Tibial artery (tissue), 4 donors: Measurements from ENCODE around the gene RPTOR.
A peak's percentile ranks its signal among the peaks of the same experiment; 100 is the strongest.

ENCODE experiments used
- DNase-seq, 2 donors: peaks; one replicate each; pipeline ENCODE4 v3.0.0-alpha.2; 2019
- H3K27ac ChIP-seq, 2 donors: fragments of 200-600 bp; sonication (generic) in 1 of 2; 1 replicate in 1 of 2; 2 replicates in 1 of 2; pipeline ENCODE4 v1.5.1; 2018 to 2019; ENCODE audit warnings: mild to moderate bottlenecking in 1 of 2
- H3K27me3 ChIP-seq, 2 donors: fragments of 200-600 bp; sonication (generic) in 1 of 2; one replicate each; pipeline versions ENCODE4 v1.5.1 to v1.6.0; 2016 to 2019
- H3K36me3 ChIP-seq, 3 donors: fragments of 200-600 bp; sonication (generic) in 2 of 3; one replicate each; pipeline ENCODE4 v1.5.1; 2016 to 2019; ENCODE audit warnings: mild to moderate bottlenecking in 2 of 3
- H3K4me1 ChIP-seq, 4 donors: fragments of 200-600 bp; sonication (generic) in 2 of 4; 1 replicate in 3 of 4; 2 replicates in 1 of 4; pipeline ENCODE4 v1.5.1; 2016 to 2019
- H3K4me3 ChIP-seq, 2 donors: fragments of 200-600 bp; sonication (generic) in 1 of 2; 1 replicate in 1 of 2; 2 replicates in 1 of 2; pipeline ENCODE4 v1.5.1; 2018 to 2019; ENCODE audit warnings: mild to moderate bottlenecking in 2 of 2
- H3K9me3 ChIP-seq, 3 donors: fragments of 200-600 bp; sonication (generic) in 1 of 3; one replicate each; pipeline ENCODE4 v1.5.1; 2016 to 2019
- CTCF ChIP-seq, 2 experiments: fragments of 200-600 bp in 1 of 2; fragments of 450-650 bp in 1 of 2; IDR thresholded peaks; one replicate each; pipeline ENCODE4 v1.5.1; 2017 to 2019; ENCODE audit warnings: antibody characterized with exemption in 2 of 2, mild to moderate bottlenecking in 1 of 2, moderate library complexity in 1 of 2
- intact Hi-C: fragments of 100-400 bp; cut with DNase I; formaldehyde crosslinking; loops from one replicate; pipeline ENCODE4 v1.15.0; 2023; ENCODE audit warnings: low total_unique reads

RPTOR gene

GRCh38 chr17:80950466-80951120, 406.0 kb downstream of the RPTOR start:
- Histone ChIP-seq H3K27ac (peak overlapping the region; percentile 70 to 81), H3K4me3 (no peak overlapping the region), H3K27me3 (no peaks in the 10 kb centered on the region), H3K9me3 (no peaks in the 10 kb centered on the region), H3K36me3 (peaks cover 0 to 65% (median 22%) of the 10 kb centered on the region in 3 donors), H3K4me1 (peaks cover 0 to 33% (median 25%) of the 10 kb centered on the region in 4 donors)
- TF ChIP-seq CTCF (IDR thresholded peaks at IDR 0.05) = no peak
- intact Hi-C loops = no loop called here
- DNase-seq = peak in 1 of 2 donors; percentile 54

- peak in 1 of 2 donors; percentile 54 for DNase-seq
- intact Hi-C loops = no loop called here
- Histone ChIP-seq H3K27ac (peak overlapping the region; percentile 70 to 81), H3K36me3 (peaks cover 0 to 59% (median 20%) of the 10 kb centered on the region in 3 donors), H3K4me1 (peaks cover 0 to 33% (median 25%) of the 10 kb centered on the region in 4 donors), H3K4me3 (no peak overlapping the region), H3K9me3 (no peaks in the 10 kb centered on the region), H3K27me3 (no peaks in the 10 kb centered on the region)
- no peak for TF ChIP-seq CTCF (IDR thresholded peaks at IDR 0.05)
Measured at GRCh38 chr17:80951121-80952090, 406.8 kb downstream of the RPTOR start.

GRCh38 chr17:80952291-80952690, 407.7 kb downstream of the RPTOR start:
- no peaks in the 10 kb centered on the region for H3K9me3 ChIP-seq
- H3K4me3 ChIP-seq = no peak overlapping the region
- no peak overlapping the region for H3K27ac ChIP-seq
- TF ChIP-seq CTCF (IDR thresholded peaks at IDR 0.05) = no peak
- intact Hi-C loops = no loop called here
- H3K4me1 ChIP-seq = peaks cover 0 to 33% (median 25%) of the 10 kb centered on the region in 4 donors
- peak in 1 of 2 donors; percentile 54 for DNase-seq
- H3K36me3 ChIP-seq = peaks cover 0 to 55% (median 11%) of the 10 kb centered on the region in 3 donors
- no peaks in the 10 kb centered on the region for H3K27me3 ChIP-seq

GRCh38 chr17:80953471-80954315, 409.1 kb downstream of the RPTOR start:
- Histone ChIP-seq H3K27me3 (no peaks in the 10 kb centered on the region), H3K4me3 (no peak overlapping the region), H3K27ac (no peak overlapping the region), H3K4me1 (peaks cover 0 to 30% (median 20%) of the 10 kb centered on the region in 4 donors), H3K36me3 (peaks cover 0 to 51% (median 8%) of the 10 kb centered on the region in 3 donors), H3K9me3 (no peaks in the 10 kb centered on the region)
- DNase-seq = peak in 1 of 2 donors; percentile 42
- no peak for TF ChIP-seq CTCF (IDR thresholded peaks at IDR 0.05)
- intact Hi-C loops = no loop called here

- H3K27ac ChIP-seq = no peak overlapping the region
- peaks cover 0 to 28% (median 22%) of the 10 kb centered on the region in 4 donors for H3K4me1 ChIP-seq
- no peak for TF ChIP-seq CTCF (IDR thresholded peaks at IDR 0.05)
- intact Hi-C loops = no loop called here
- no peaks in the 10 kb centered on the region for H3K27me3 ChIP-seq
- H3K4me3 ChIP-seq = no peak overlapping the region
- DNase-seq = no peak
- H3K36me3 ChIP-seq = peaks cover 0 to 41% (median 8%) of the 10 kb centered on the region in 3 donors
- H3K9me3 ChIP-seq = no peaks in the 10 kb centered on the region
Measured at GRCh38 chr17:80955078-80955477, 410.4 kb downstream of the RPTOR start.
